Hindlimb muscle (tissue), 1 donor: ENCODE data around the gene SIL1. TPM values are rescaled to one million over a fixed set of nuclear protein-coding genes. Genes with fewer than 3 reads are reported as not detected.

Source experiments
- DNase-seq: peaks from one replicate; pipeline ENCODE4 v3.0.0-alpha.2; 2013
- polyA plus RNA-seq: library from polyadenylated mRNA; unstranded; fragments of 120-200 nt; gene quantifications from one replicate; pipeline ENCODE4 v1.2.1, GENCODE V29; 2013; ENCODE audit not compliant: insufficient read length

The SIL1 gene
- polyA plus RNA-seq, 1 donor: 27.9 TPM

DNA sequence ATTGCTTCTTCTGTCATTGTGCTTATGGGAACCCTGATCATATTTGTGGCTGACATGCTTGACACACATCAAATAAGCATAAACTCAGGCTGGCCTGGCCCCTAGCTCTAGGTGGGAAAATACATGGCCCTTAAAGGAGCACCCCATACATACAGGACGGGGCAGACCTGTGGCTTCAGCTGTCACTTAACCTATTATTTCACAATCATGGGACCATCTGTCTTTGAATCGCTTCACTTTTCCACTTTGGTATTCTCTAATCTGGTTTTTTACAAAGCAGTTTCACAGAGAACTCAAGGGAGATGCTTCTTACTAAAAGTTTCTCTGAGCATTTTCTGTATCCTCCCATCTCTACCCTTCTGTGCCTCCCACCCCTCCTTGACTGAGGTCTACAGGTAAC, 288.4 kb downstream of the SIL1 start:
- DNase-seq: no peak

DNA sequence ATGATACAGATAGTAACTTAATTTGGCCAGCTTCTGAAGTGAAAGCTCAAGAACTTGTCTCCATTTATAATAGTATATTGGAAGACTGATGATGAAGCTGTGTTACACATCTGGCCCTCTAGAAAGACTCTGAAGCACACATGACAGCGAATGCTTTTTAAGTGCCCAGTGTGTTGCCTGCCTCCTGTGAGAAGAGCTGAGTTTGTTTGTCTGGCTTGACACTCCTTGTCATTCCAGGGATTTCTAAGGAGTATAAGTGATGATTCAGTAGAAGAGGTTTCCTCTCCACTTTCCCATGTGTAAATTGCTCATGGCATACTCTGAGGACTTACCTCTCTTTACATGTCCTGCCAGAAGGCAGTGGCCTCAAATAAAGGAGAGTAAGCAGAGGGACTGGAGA, 292.6 kb downstream of the SIL1 start:
- no peak for DNase-seq

- peak; percentile 74 for DNase-seq
Measured at GRCh38 chr5:138903130-138903775, 294.9 kb downstream of the SIL1 start.

DNA sequence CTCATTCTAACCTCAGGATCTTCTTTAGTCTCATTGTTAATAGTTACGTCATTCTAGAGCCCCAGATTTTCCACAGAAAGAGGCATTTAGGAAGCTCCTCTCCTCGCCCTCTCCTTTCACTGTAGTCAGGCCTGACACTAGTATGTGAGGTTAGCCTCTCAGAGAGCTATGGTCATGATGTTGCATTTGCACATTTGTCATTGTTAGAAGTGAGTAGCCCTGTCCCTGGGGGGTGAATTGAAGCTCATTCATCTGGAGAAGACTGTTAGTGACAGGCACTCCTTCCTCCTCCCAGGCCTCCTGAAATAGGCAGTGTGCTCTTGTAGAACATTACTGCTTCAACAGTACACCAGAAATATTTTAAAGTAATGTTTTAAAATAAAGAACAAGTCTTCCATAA, 296.5 kb downstream of the SIL1 start:
- no peak for DNase-seq

- DNase-seq: no peak
Measured at GRCh38 chr5:138900281-138900965, 297.7 kb downstream of the SIL1 start.

- no peak for DNase-seq
Measured at GRCh38 chr5:138898742-138899141, 299.4 kb downstream of the SIL1 start.

DNA sequence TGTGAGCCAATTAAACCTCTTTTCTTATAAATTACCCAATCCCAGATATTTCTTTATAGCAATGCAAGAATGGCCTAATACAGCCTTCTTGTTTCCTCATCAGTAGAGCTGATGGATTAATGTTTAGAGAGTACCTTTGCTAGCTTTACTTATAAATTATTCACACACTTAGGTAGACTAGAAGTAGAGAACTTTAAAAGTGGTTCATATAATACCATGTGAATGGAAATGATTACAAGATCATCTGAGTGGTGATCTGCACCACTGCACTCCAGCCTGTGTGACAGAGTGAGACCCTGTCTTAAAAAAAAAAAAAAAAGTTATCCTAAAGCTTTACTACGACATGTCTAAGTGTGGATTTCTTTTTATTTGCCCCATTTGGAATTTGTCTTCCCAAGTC, 299.9 kb downstream of the SIL1 start:
- no peak for DNase-seq

Other genes with a start within 250 kb of the SIL1 start
- gene MATR3, start 95.4 kb upstream of the SIL1 start, polyA plus RNA-seq: 262 TPM
- gene PAIP2, start 143.5 kb upstream of the SIL1 start, polyA plus RNA-seq: 106 TPM
- 0.48 TPM for gene SLC23A1, start 184.9 kb upstream of the SIL1 start, polyA plus RNA-seq
- 0.53 TPM for gene MZB1, start 191.5 kb upstream of the SIL1 start, polyA plus RNA-seq
- 55.2 TPM for gene PROB1, start 196.7 kb upstream of the SIL1 start, polyA plus RNA-seq
- 14.9 TPM for gene SPATA24, start 205.7 kb upstream of the SIL1 start, polyA plus RNA-seq
- gene DNAJC18, start 241.2 kb upstream of the SIL1 start, polyA plus RNA-seq: 23.0 TPM